WTC11 (cell line): ENCODE data around the gene PPHLN1. TPM values are rescaled to one million over a fixed set of nuclear protein-coding genes. Genes with fewer than 3 reads are reported as not detected.

Source experiments
- ATAC-seq: fragments of 200-7000 bp; cut with Tn5 transposase; 2 replicates; pipeline ENCODE4 v1.10.0; 2021; ENCODE audit warnings: mild to moderate bottlenecking, moderate library complexity
- CTCF ChIA-PET: fragments of 300-600 bp; sonication (Branson Sonifier 250); formaldehyde crosslinking; loops from one replicate; lab custom pipeline; 2021; ENCODE audit warnings: antibody characterized with exemption; lab: Charles Lee
- POLR2A ChIA-PET: fragments of 350-600 bp; sonication (Branson Sonifier 250); formaldehyde crosslinking; loops from one replicate; lab custom pipeline; 2021; ENCODE audit warnings: antibody characterized with exemption; lab: Charles Lee
- DNase-seq: peaks from one replicate; pipeline ENCODE4 v3.0.0; 2021; ENCODE audit warnings: low spot score
- H3K27ac Mint-ChIP-seq: 2 replicates; pipeline ENCODE4 v1.8.0; 2021; ENCODE audit warnings: mixed read lengths
- H3K27me3 Mint-ChIP-seq: 2 replicates; pipeline ENCODE4 v1.8.0; 2021; ENCODE audit warnings: low read depth, mild to moderate bottlenecking, moderate library complexity, mixed read lengths
- H3K36me3 Mint-ChIP-seq: 2 replicates; pipeline ENCODE4 v1.8.0; 2021; ENCODE audit warnings: mixed read lengths
- H3K4me1 Mint-ChIP-seq: 2 replicates; pipeline ENCODE4 v1.8.0; 2022; ENCODE audit warnings: mixed read lengths
- H3K4me3 Mint-ChIP-seq: 2 replicates; pipeline ENCODE4 v1.8.0; 2021; ENCODE audit warnings: mild to moderate bottlenecking, moderate library complexity, mixed read lengths
- H3K9me3 Mint-ChIP-seq: 2 replicates; pipeline ENCODE4 v1.8.0; 2021; ENCODE audit warnings: mixed read lengths
- ATF1 ChIP-seq: sonication (generic); formaldehyde crosslinking; IDR thresholded peaks from 2 replicates; pipeline ENCODE4 v1.8.1; 2023; ENCODE audit warnings: mild to moderate bottlenecking, moderate library complexity, missing genetic modification reagents
- CREB1 ChIP-seq: sonication (generic); formaldehyde crosslinking; IDR thresholded peaks from 2 replicates; pipeline ENCODE4 v1.8.0; 2023; ENCODE audit warnings: mild to moderate bottlenecking, missing genetic modification reagents
- EMX1 ChIP-seq: fragments of 250-450 bp; sonication (Bioruptor Pico); IDR thresholded peaks from 2 replicates; pipeline ENCODE4 v1.8.0; 2021; ENCODE audit warnings: mild to moderate bottlenecking
- ESRRA ChIP-seq: sonication (generic); formaldehyde crosslinking; IDR thresholded peaks from 2 replicates; pipeline ENCODE4 v1.8.1; 2022; ENCODE audit warnings: mild to moderate bottlenecking, missing genetic modification reagents, borderline replicate concordance
- FOXK1 ChIP-seq: sonication (generic); formaldehyde crosslinking; IDR thresholded peaks from 2 replicates; pipeline ENCODE4 v1.8.0; 2022; ENCODE audit warnings: mild to moderate bottlenecking, moderate library complexity, missing genetic modification reagents
- GRHL2 ChIP-seq: fragments of 250-450 bp; sonication (Bioruptor Pico); IDR thresholded peaks from 2 replicates; pipeline ENCODE4 v1.8.0; 2022; ENCODE audit warnings: mild to moderate bottlenecking, moderate library complexity; ENCODE audit not compliant: insufficient replicate concordance, severe bottlenecking
- KAT7 ChIP-seq: sonication (generic); formaldehyde crosslinking; IDR thresholded peaks from 2 replicates; pipeline ENCODE4 v1.8.1; 2023; ENCODE audit warnings: missing genetic modification reagents, mild to moderate bottlenecking, borderline replicate concordance
- NR1H2 ChIP-seq: sonication (generic); formaldehyde crosslinking; IDR thresholded peaks from 2 replicates; pipeline ENCODE4 v1.9.0; 2021; ENCODE audit warnings: mild to moderate bottlenecking, moderate library complexity, missing genetic modification reagents
- RELA ChIP-seq: sonication (generic); formaldehyde crosslinking; IDR thresholded peaks from 2 replicates; pipeline ENCODE4 v1.8.1; 2022; ENCODE audit warnings: missing genetic modification reagents, mild to moderate bottlenecking, borderline replicate concordance
- SP1 ChIP-seq: sonication (generic); formaldehyde crosslinking; conservative IDR thresholded peaks from 2 replicates; pipeline ENCODE4 v1.8.1; 2022; ENCODE audit warnings: missing genetic modification reagents
- TEAD4 ChIP-seq: sonication (generic); formaldehyde crosslinking; IDR thresholded peaks from 2 replicates; pipeline ENCODE4 v1.8.0; 2022; ENCODE audit warnings: mild to moderate bottlenecking, missing genetic modification reagents
- ZNF121 ChIP-seq: sonication (generic); formaldehyde crosslinking; IDR thresholded peaks from 2 replicates; pipeline ENCODE4 v1.8.0; 2023; ENCODE audit warnings: missing genetic modification reagents
- ZNF219 ChIP-seq: sonication (generic); formaldehyde crosslinking; IDR thresholded peaks from 2 replicates; pipeline ENCODE4 v1.8.0; 2023; ENCODE audit warnings: missing genetic modification reagents, mild to moderate bottlenecking, borderline replicate concordance
- ZNF232 ChIP-seq: sonication (generic); formaldehyde crosslinking; IDR thresholded peaks from 2 replicates; pipeline ENCODE4 v1.8.0; 2022; ENCODE audit warnings: mild to moderate bottlenecking, missing genetic modification reagents
- ZNF263 ChIP-seq: sonication (generic); formaldehyde crosslinking; IDR thresholded peaks from 2 replicates; pipeline ENCODE4 v1.8.1; 2022; ENCODE audit warnings: low read depth, mild to moderate bottlenecking, moderate library complexity, missing genetic modification reagents
- ZNF416 ChIP-seq: fragments of 250-450 bp; sonication (Bioruptor Pico); IDR thresholded peaks from 2 replicates; pipeline ENCODE4 v1.9.0; 2021; ENCODE audit warnings: mild to moderate bottlenecking, inconsistent platforms
- total RNA-seq: library from RNA; stranded (reverse); gene quantifications from 3 replicates; pipeline ENCODE4 v1.2.3, GENCODE V29; 2021
- TF ChIP-seq, protein P1 (sequence below): sonication (generic); formaldehyde crosslinking; IDR thresholded peaks from 2 replicates; pipeline ENCODE4 v1.8.1; 2022; ENCODE audit warnings: low read depth, missing genetic modification reagents, borderline replicate concordance
- TF ChIP-seq, protein P2 (sequence below): sonication (generic); formaldehyde crosslinking; IDR thresholded peaks from 2 replicates; pipeline ENCODE4 v1.8.1; 2023; ENCODE audit warnings: mild to moderate bottlenecking, missing genetic modification reagents
- TF ChIP-seq, protein P3 (sequence below): sonication (generic); formaldehyde crosslinking; IDR thresholded peaks from 2 replicates; pipeline ENCODE4 v1.8.1; 2022; ENCODE audit warnings: missing genetic modification reagents, borderline replicate concordance
- TF ChIP-seq, protein P4 (sequence below): sonication (generic); formaldehyde crosslinking; IDR thresholded peaks from 2 replicates; pipeline ENCODE4 v1.8.0; 2023; ENCODE audit warnings: missing genetic modification reagents
- TF ChIP-seq, protein P5 (sequence below): sonication (generic); formaldehyde crosslinking; IDR thresholded peaks from 2 replicates; pipeline ENCODE4 v1.8.1; 2023; ENCODE audit warnings: mild to moderate bottlenecking, missing genetic modification reagents, moderate library complexity

The PPHLN1 gene
- total RNA-seq, 1 experiment from 2014 or later, result 61.1 TPM

DNA sequence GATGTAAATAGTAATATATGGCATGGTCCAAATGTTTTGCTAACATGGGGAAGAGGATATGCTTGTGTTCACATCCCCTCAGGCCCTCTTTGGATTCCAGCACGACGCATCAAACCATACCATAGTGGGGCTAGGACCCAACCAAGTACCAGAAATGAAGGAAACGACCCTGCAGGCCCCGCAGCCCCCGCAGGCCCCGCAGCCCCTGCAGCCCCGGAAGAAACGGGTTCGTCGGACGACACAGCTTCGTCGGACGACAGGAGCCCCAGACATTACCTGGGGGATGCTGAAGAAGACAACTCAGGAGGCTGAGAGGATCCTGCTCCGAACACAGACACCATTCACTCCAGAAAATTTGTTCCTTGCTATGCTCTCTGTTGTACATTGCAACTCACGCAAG is 119.9 kb downstream of the PPHLN1 start:
- H3K27ac Mint-ChIP-seq, result peak overlapping the region; percentile 30; the same call in 1 of the 2 replicates
- POLR2A ChIA-PET, result no interaction called here
- peaks cover 94% of the 10 kb centered on the region for H3K4me1 Mint-ChIP-seq

DNA sequence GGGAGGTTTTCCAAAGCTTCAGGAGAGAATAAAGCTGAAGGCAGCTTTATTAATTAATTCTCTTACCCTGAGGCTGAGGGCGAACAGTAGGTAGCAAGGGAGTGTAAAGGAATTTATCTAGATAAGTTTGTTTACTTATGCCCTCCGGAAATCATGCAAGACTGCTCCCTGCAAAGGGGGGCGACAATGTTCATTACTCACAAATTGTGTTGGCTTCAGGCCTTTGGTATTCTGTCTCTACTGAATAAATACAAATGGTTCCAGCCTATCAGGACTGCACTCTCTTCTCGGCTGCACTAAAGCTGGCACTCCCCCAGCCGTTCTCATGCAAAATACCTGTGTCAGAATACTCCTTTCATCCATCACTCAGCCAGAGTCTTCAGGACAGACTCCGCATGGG is 120.8 kb downstream of the PPHLN1 start:
- POLR2A ChIA-PET, result no interaction called here
- Mint-ChIP-seq H3K36me3 (peaks cover 47% of the 10 kb centered on the region), H3K27me3 (no peaks in the 10 kb centered on the region; the same call in 1 of the 2 replicates), H3K4me3 (peak overlapping the region; percentile 24; the same call in 1 of the 2 replicates), H3K4me1 (peaks cover 93% of the 10 kb centered on the region), H3K27ac (peak overlapping the region; percentile 92), H3K9me3 (peaks cover 12% of the 10 kb centered on the region)
- ATAC-seq, result peak; percentile 84
- CTCF ChIA-PET, result interaction anchor here (0.9 kb wide), 1 partner anchor 12 kb away, joined by 3 read pairs; no protein-coding TSS in a partner anchor
- TF ChIP-seq ATF1 (no peak), ZNF416 (no peak), ESRRA (CRISPR knock-in tag) (no peak), RELA (CRISPR knock-in tag) (no peak), GRHL2 (CRISPR knock-in tag) (no peak)
- TF ChIP-seq, protein P1, sequence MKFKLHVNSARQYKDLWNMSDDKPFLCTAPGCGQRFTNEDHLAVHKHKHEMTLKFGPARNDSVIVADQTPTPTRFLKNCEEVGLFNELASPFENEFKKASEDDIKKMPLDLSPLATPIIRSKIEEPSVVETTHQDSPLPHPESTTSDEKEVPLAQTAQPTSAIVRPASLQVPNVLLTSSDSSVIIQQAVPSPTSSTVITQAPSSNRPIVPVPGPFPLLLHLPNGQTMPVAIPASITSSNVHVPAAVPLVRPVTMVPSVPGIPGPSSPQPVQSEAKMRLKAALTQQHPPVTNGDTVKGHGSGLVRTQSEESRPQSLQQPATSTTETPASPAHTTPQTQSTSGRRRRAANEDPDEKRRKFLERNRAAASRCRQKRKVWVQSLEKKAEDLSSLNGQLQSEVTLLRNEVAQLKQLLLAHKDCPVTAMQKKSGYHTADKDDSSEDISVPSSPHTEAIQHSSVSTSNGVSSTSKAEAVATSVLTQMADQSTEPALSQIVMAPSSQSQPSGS (CRISPR knock-in tag), result no peak
- no peak for DNase-seq

More for the DNA sequence above, 119.9 kb downstream of the PPHLN1 start:
- DNase-seq, result no peak
- CTCF ChIA-PET, result no interaction called here
- TF ChIP-seq ZNF232 (CRISPR knock-in tag), result no peak
- no peak for TF ChIP-seq NR1H2 (CRISPR knock-in tag)
- TF ChIP-seq CREB1 (CRISPR knock-in tag), result no peak
- no peak for TF ChIP-seq ZNF121 (CRISPR knock-in tag)
- no peak for TF ChIP-seq FOXK1 (CRISPR knock-in tag)
- TF ChIP-seq KAT7 (CRISPR knock-in tag), result no peak
- TF ChIP-seq, protein P2, sequence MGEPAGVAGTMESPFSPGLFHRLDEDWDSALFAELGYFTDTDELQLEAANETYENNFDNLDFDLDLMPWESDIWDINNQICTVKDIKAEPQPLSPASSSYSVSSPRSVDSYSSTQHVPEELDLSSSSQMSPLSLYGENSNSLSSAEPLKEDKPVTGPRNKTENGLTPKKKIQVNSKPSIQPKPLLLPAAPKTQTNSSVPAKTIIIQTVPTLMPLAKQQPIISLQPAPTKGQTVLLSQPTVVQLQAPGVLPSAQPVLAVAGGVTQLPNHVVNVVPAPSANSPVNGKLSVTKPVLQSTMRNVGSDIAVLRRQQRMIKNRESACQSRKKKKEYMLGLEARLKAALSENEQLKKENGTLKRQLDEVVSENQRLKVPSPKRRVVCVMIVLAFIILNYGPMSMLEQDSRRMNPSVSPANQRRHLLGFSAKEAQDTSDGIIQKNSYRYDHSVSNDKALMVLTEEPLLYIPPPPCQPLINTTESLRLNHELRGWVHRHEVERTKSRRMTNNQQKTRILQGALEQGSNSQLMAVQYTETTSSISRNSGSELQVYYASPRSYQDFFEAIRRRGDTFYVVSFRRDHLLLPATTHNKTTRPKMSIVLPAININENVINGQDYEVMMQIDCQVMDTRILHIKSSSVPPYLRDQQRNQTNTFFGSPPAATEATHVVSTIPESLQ (CRISPR knock-in tag), result no peak
- no peaks in the 10 kb centered on the region; the same call in 1 of the 2 replicates for H3K27me3 Mint-ChIP-seq
- no peak overlapping the region for H3K4me3 Mint-ChIP-seq
- peaks cover 44% of the 10 kb centered on the region for H3K36me3 Mint-ChIP-seq
- ATAC-seq, result no peak
- H3K9me3 Mint-ChIP-seq, result peaks cover 12% of the 10 kb centered on the region

DNA sequence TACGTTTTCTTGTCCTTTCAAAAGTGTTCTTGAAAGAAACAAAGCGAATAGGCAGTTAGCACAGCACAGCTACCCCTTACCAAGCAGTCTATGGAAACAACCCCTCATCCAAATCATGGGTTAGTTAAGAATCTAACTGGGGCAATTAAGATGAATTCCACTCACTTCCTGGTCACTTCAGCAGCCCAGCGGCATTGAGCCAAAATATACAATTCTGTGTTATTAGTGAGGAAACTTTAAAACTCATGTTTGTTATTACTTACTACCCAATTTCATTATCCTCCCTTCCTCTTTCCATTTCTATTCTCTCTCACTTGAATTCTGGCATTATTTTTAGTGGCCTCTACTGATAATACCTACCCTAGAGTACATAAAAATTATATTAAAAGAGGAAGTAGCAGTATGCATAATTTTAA is 121.4 kb downstream of the PPHLN1 start:
- peak overlapping the region; percentile 92; the same call in 1 of the 2 replicates for H3K27ac Mint-ChIP-seq
- no peak overlapping the region for H3K4me3 Mint-ChIP-seq
- H3K9me3 Mint-ChIP-seq, result peaks cover 12% of the 10 kb centered on the region
- H3K36me3 Mint-ChIP-seq, result peaks cover 48% of the 10 kb centered on the region
- POLR2A ChIA-PET, result no interaction called here
- ATAC-seq, result no peak
- no peak for DNase-seq
- no peak for TF ChIP-seq NR1H2 (CRISPR knock-in tag)
- no peak for TF ChIP-seq ZNF219
- no peak for TF ChIP-seq EMX1
- TF ChIP-seq, protein P3, sequence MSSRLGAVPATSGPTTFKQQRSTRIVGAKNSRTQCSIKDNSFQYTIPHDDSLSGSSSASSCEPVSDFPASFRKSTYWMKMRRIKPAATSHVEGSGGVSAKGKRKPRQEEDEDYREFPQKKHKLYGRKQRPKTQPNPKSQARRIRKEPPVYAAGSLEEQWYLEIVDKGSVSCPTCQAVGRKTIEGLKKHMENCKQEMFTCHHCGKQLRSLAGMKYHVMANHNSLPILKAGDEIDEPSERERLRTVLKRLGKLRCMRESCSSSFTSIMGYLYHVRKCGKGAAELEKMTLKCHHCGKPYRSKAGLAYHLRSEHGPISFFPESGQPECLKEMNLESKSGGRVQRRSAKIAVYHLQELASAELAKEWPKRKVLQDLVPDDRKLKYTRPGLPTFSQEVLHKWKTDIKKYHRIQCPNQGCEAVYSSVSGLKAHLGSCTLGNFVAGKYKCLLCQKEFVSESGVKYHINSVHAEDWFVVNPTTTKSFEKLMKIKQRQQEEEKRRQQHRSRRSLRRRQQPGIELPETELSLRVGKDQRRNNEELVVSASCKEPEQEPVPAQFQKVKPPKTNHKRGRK (CRISPR knock-in tag), result no peak
- TF ChIP-seq GRHL2 (CRISPR knock-in tag), result no peak
- no peak for TF ChIP-seq TEAD4
- TF ChIP-seq, protein P4, sequence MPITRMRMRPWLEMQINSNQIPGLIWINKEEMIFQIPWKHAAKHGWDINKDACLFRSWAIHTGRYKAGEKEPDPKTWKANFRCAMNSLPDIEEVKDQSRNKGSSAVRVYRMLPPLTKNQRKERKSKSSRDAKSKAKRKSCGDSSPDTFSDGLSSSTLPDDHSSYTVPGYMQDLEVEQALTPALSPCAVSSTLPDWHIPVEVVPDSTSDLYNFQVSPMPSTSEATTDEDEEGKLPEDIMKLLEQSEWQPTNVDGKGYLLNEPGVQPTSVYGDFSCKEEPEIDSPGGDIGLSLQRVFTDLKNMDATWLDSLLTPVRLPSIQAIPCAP (CRISPR knock-in tag), result no peak
- no peak for TF ChIP-seq ZNF263 (CRISPR knock-in tag)
- TF ChIP-seq SP1 (CRISPR knock-in tag), result no peak
- TF ChIP-seq, protein P5, sequence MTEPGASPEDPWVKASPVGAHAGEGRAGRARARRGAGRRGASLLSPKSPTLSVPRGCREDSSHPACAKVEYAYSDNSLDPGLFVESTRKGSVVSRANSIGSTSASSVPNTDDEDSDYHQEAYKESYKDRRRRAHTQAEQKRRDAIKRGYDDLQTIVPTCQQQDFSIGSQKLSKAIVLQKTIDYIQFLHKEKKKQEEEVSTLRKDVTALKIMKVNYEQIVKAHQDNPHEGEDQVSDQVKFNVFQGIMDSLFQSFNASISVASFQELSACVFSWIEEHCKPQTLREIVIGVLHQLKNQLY, result no peak
- H3K27me3 Mint-ChIP-seq, result no peaks in the 10 kb centered on the region; the same call in 1 of the 2 replicates
- peaks cover 89% of the 10 kb centered on the region for H3K4me1 Mint-ChIP-seq
- CTCF ChIA-PET, result no interaction called here
